ENCODE data around the gene IL20. TPM values are rescaled to one million over a fixed set of nuclear protein-coding genes. Genes with fewer than 3 reads are reported as not detected.

IL20 gene
- polyA plus RNA-seq, 1 donor from 2014 or later: not detected

GRCh38 chr1:206843626-206844025 lies 21.8 kb upstream of the IL20 start:
- H3K27me3 ChIP-seq (ENCODE audit: insufficient read depth, low read depth, low read length): no peaks in the 10 kb centered on the region
- H4K20me1 ChIP-seq (ENCODE audit: insufficient read depth): no peaks in the 10 kb centered on the region
- no peaks in the 10 kb centered on the region for H3K9me3 ChIP-seq (ENCODE audit: low read length)
- H3K4me2 ChIP-seq (ENCODE audit: low read length): no peak overlapping the region
- H3F3A ChIP-seq (ENCODE audit: insufficient read depth, low read length, poor library complexity, severe bottlenecking): no peaks in the 10 kb centered on the region
- H3K9ac ChIP-seq (ENCODE audit: low read length): no peak overlapping the region
- H3K9me2 ChIP-seq (ENCODE audit: insufficient read depth, low read length): no peaks in the 10 kb centered on the region
- TF ChIP-seq REST (IDR thresholded peaks at IDR 0.05; ENCODE audit: borderline replicate concordance) (no peak), EZH2 (IDR thresholded peaks at IDR 0.05; ENCODE audit: borderline replicate concordance, insufficient read depth, low read length, poor library complexity, severe bottlenecking) (no peak), EP300 (conservative IDR thresholded peaks at IDR 0.05; ENCODE audit: poor library complexity, severe bottlenecking) (no peak), TAF1 (IDR thresholded peaks at IDR 0.05; ENCODE audit: low read depth) (no peak), SMC3 (conservative IDR thresholded peaks at IDR 0.05; ENCODE audit: poor library complexity) (no peak), POLR2AphosphoS5 (IDR thresholded peaks at IDR 0.05) (no peak), RAD21 (conservative IDR thresholded peaks at IDR 0.05) (no peak), MXI1 (conservative IDR thresholded peaks at IDR 0.05; ENCODE audit: poor library complexity, severe bottlenecking) (no peak)
- TF ChIP-seq, protein P1, sequence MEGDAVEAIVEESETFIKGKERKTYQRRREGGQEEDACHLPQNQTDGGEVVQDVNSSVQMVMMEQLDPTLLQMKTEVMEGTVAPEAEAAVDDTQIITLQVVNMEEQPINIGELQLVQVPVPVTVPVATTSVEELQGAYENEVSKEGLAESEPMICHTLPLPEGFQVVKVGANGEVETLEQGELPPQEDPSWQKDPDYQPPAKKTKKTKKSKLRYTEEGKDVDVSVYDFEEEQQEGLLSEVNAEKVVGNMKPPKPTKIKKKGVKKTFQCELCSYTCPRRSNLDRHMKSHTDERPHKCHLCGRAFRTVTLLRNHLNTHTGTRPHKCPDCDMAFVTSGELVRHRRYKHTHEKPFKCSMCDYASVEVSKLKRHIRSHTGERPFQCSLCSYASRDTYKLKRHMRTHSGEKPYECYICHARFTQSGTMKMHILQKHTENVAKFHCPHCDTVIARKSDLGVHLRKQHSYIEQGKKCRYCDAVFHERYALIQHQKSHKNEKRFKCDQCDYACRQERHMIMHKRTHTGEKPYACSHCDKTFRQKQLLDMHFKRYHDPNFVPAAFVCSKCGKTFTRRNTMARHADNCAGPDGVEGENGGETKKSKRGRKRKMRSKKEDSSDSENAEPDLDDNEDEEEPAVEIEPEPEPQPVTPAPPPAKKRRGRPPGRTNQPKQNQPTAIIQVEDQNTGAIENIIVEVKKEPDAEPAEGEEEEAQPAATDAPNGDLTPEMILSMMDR (IDR thresholded peaks at IDR 0.05; ENCODE audit: poor library complexity, severe bottlenecking): no peak
- H3K27ac ChIP-seq (ENCODE audit: low read length): no peak overlapping the region
- no peaks in the 10 kb centered on the region for H3K79me2 ChIP-seq (replicated peaks; ENCODE audit: insufficient read depth, low read length)
- no peak overlapping the region for H2AFZ ChIP-seq (ENCODE audit: low read depth, low read length)
- H3K4me3 ChIP-seq (ENCODE audit: low read length): no peak overlapping the region
- no peaks in the 10 kb centered on the region for H3K36me3 ChIP-seq (ENCODE audit: insufficient read depth, low read length)

DNA sequence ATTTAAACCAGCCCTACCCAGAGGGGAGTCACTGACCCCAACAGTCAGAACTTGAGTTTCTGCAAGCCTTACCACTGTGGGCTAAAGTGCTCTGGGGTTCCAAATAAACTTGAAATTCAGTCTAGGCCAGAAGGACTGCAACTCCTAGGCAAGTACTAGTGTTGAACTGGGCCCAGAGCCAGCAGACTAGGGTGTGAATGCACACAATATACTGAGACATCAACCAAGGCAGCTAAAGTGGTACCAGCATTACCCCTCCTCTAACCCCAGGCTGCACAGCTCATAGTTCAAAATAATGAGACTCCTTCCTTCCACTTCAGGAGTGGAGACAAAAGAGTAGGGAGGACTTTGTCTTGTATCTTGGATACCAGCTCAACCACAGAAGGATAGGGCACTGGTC lies 18.9 kb upstream of the IL20 start:
- Histone ChIP-seq H3K79me2 (replicated peaks; ENCODE audit: insufficient read depth, low read length) (no peaks in the 10 kb centered on the region), H3K4me2 (ENCODE audit: low read length) (no peak overlapping the region), H3K4me3 (ENCODE audit: low read length) (no peak overlapping the region), H3K36me3 (ENCODE audit: insufficient read depth, low read length) (no peaks in the 10 kb centered on the region), H3K9ac (ENCODE audit: low read length) (no peak overlapping the region), H3K27me3 (ENCODE audit: insufficient read depth, low read depth, low read length) (no peaks in the 10 kb centered on the region), H3K9me2 (ENCODE audit: insufficient read depth, low read length) (no peaks in the 10 kb centered on the region), H3F3A (ENCODE audit: insufficient read depth, low read length, poor library complexity, severe bottlenecking) (no peaks in the 10 kb centered on the region), H2AFZ (ENCODE audit: low read depth, low read length) (no peak overlapping the region), H3K27ac (ENCODE audit: low read length) (no peak overlapping the region), H4K20me1 (ENCODE audit: insufficient read depth) (no peaks in the 10 kb centered on the region), H3K9me3 (ENCODE audit: low read length) (no peaks in the 10 kb centered on the region)
- TF ChIP-seq EZH2 (IDR thresholded peaks at IDR 0.05; ENCODE audit: borderline replicate concordance, insufficient read depth, low read length, poor library complexity, severe bottlenecking) (no peak), RAD21 (conservative IDR thresholded peaks at IDR 0.05) (no peak)
